B cell (primary cell): ENCODE measurements around the gene YWHAG.

ENCODE experiments used
- CTCF ChIP-seq: fragments of 200-600 bp; IDR thresholded peaks from one replicate; pipeline ENCODE4 v1.8.0; 2022; ENCODE audit warnings: antibody characterized with exemption, mild to moderate bottlenecking
- EZH2 ChIP-seq: IDR thresholded peaks from 2 replicates; pipeline ENCODE4 v1.6.1; 2012; ENCODE audit warnings: borderline replicate concordance, low read depth, mild to moderate bottlenecking, moderate library complexity, low read length; ENCODE audit not compliant: insufficient read depth, poor library complexity, severe bottlenecking

- TF ChIP-seq CTCF (no peak), EZH2 (no peak)
Measured at GRCh38 chr7:76281706-76282343, 77.0 kb downstream of the YWHAG start.
